ENCODE measurements around the gene TSPAN15.

- TF ChIP-seq CTCF (IDR thresholded peaks at IDR 0.05) (no peak), POLR2A (IDR thresholded peaks at IDR 0.05) (no peak)
Observed at GRCh38 chr10:69474742-69475432, 23.6 kb downstream of the TSPAN15 start.
